HFF-Myc (cell line): ENCODE results near the gene CDH16.

Experiments
- DNase-seq: peaks from one replicate; pipeline ENCODE4 v3.0.0-alpha.2; 2011; ENCODE audit warnings: low read depth; ENCODE audit errors: extremely low read depth
- H3K4me3 ChIP-seq: replicated peaks from 2 replicates; pipeline ENCODE4 v1.5.1; 2011; ENCODE audit warnings: low read depth, mild to moderate bottlenecking, control low read depth, low read length
- CTCF ChIP-seq: IDR thresholded peaks from 2 replicates; pipeline ENCODE4 v1.5.1; 2012; ENCODE audit warnings: mild to moderate bottlenecking, low read depth, low read length, control low read depth; ENCODE audit errors: missing control alignments

CDH16 gene

GRCh38 chr16:66927918-66928649, 9.4 kb upstream of the CDH16 start:
- no peak for TF ChIP-seq CTCF
- H3K4me3 ChIP-seq, result no peak overlapping the region
- DNase-seq, result no peak

GRCh38 chr16:66926961-66927436, 8.3 kb upstream of the CDH16 start:
- DNase-seq, result peak; percentile 61
- TF ChIP-seq CTCF, result no peak

GRCh38 chr16:66926171-66926947, 7.7 kb upstream of the CDH16 start:
- no peak for TF ChIP-seq CTCF
- H3K4me3 ChIP-seq, result no peak overlapping the region
- no peak for DNase-seq

More at GRCh38 chr16:66926961-66927436, 8.3 kb upstream of the CDH16 start:
- no peak overlapping the region for H3K4me3 ChIP-seq

- peak within 1 kb of the TSS; percentile 33 for H3K4me3 ChIP-seq
- DNase-seq, result no peak
- no peak for TF ChIP-seq CTCF
Observed at GRCh38 chr16:66925322-66925840, 6.7 kb upstream of the CDH16 start, which contains the start of gene RRAD. RRAD (minus strand) TSS chr16:66925535; CDS start chr16:66925179, 356 bp downstream.

- peak overlapping the region; percentile 33 for H3K4me3 ChIP-seq
- DNase-seq, result no peak
- no peak for TF ChIP-seq CTCF
Observed at GRCh38 chr16:66924527-66925321, 6.0 kb upstream of the CDH16 start.

GRCh38 chr16:66923866-66924265, 5.2 kb upstream of the CDH16 start:
- DNase-seq, result no peak
- H3K4me3 ChIP-seq, result no peak overlapping the region
- TF ChIP-seq CTCF, result no peak
